SH-SY5Y (cell line): ENCODE measurements around the gene EFCAB12.

Experiments
- GATA2 ChIP-seq: IDR thresholded peaks from 2 replicates; pipeline ENCODE4 v1.6.1; 2011; ENCODE audit warnings: mild to moderate bottlenecking, low read depth, low read length
- GATA3 ChIP-seq: IDR thresholded peaks from 2 replicates; pipeline ENCODE4 v1.6.1; 2011; ENCODE audit warnings: low read depth, mild to moderate bottlenecking, low read length, moderate library complexity

Gene EFCAB12

GRCh38 chr3:129428376-129429079 lies at the start of gene EFCAB12:
TSS of gene EFCAB12 (minus strand) at chr3:129428636. CDS start at chr3:129428488, 148 bp downstream.
- TF ChIP-seq GATA2, result no peak
- TF ChIP-seq GATA3, result no peak

DNA sequence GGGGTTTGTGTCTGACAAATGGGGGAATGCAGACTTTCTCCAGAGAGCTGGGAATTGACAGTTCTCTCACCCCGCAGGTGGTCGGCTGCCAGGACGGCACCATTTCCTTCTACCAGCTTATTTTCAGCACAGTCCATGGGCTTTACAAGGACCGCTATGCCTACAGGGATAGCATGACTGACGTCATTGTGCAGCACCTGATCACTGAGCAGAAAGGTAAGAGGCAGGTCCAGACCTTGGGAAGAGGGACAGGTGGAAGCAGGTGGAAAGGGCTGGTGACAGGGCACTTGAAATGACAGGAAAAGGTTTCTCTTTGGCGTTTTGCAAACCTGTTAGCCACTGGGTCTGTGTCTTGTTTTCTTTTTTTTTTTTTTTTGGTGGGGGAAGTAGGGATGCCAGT lies 48.1 kb upstream of the EFCAB12 start:
- no peak for TF ChIP-seq GATA2

GRCh38 chr3:129475863-129476262 lies 47.4 kb upstream of the EFCAB12 start:
- TF ChIP-seq GATA2 (no peak), GATA3 (no peak)

- TF ChIP-seq GATA2 (no peak), GATA3 (no peak)
These were observed 46.8 kb upstream of the EFCAB12 start for GRCh38 chr3:129474984-129475804.

DNA sequence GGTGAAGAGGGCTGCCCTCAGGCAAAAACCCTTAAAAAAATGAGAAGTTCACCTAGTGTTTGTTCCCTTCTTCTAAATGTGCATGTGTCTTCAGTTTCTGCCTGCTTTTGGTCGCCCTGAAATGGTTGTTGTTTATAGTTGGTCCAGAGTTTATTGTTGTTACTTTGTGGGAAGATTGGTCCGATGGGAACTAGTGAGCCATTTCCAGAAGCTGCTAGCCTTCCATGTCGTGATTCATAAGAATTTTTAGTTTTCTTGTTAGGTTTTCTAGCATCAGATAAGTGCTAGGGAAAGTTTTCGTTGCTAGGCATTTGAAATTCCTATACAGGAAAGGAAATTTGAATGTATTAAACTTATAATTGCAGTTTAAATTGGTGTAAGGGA lies 45.3 kb upstream of the EFCAB12 start:
- no peak for TF ChIP-seq GATA2
- TF ChIP-seq GATA3, result no peak

GRCh38 chr3:129473067-129473768 lies 44.8 kb upstream of the EFCAB12 start:
- TF ChIP-seq GATA3 (no peak), GATA2 (no peak)

- TF ChIP-seq GATA3, result no peak
- TF ChIP-seq GATA2, result no peak
These were observed 42.4 kb upstream of the EFCAB12 start for GRCh38 chr3:129470861-129471260.

DNA sequence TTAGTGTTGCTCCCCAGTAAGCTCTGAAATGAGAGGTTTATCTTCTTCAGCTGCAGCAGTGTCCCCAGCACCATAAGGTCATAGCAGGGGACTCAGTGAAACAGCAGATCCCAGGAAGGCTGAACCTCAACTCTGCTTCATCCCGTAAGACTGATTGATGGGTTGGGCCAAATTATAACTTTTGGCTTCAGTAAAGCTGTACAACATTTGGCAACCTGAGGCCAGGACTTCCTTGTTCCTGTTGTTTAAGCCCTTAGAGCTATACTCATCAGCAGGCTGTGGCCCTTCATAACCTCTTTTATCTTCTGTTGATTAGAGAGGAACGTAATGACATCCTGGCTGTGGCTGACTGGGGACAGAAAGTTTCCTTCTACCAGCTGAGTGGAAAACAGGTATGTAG lies 40.6 kb upstream of the EFCAB12 start:
- no peak for TF ChIP-seq GATA3
- no peak for TF ChIP-seq GATA2

DNA sequence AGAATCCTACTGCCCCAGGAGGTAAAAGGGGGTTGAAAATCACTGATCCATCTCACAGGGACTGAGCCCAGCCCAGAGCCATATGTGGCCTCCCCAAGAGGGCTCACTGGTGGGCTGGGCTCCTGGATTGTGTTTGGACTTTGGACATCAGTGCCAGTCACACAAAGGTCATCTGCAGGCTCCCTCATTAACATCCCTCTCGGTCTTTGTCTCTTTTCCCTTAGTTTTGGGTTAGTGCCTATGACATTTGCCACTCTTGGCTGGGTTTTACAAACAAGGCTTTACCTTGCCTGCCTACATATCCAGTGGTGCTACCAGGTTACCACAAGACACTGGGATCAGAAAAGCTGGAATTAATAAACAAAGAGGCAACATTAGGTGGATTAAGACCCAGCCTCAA lies 39.5 kb upstream of the EFCAB12 start:
- TF ChIP-seq GATA3 (no peak), GATA2 (no peak)

- TF ChIP-seq GATA2 (no peak), GATA3 (no peak)
These were observed 35.3 kb upstream of the EFCAB12 start for GRCh38 chr3:129463716-129464115.

- TF ChIP-seq GATA3, result no peak
- no peak for TF ChIP-seq GATA2
These were observed 34.7 kb upstream of the EFCAB12 start for GRCh38 chr3:129463094-129463493.

GRCh38 chr3:129462361-129462968 lies 34.0 kb upstream of the EFCAB12 start:
- TF ChIP-seq GATA3 (no peak), GATA2 (no peak)

DNA sequence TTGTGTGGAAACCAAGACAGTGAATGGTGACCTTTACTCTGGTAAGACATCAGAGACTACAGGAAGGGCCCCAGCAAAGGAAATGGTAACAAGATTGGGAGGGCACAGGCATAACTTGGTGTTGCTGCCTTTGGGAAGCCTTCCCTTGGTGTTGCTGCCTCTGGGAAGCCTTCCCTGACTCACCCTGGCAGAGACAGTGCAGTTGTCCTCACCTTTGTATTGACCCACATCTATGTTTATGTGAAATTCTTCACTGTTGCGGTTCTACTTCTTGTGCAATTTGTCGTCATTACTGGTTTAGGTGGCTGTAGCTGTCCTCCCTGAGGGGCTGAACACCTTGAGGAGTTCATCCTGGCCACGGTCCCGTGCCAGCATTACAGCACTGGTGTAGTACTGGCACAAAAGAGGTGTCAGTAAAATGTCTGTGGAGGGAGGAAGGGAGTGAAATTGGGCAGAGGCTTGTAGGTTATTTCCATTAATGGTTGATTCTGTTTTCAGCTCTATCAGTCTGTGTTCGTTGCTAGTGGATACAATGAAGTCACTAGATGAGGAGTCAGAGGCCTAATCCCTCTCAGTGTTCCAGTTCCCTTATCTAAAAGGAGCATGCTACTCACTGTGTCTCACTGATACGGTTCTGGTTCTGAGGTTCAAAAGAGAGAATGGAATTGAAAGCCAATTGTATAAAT lies 33.2 kb upstream of the EFCAB12 start:
- TF ChIP-seq GATA2, result no peak
- TF ChIP-seq GATA3, result no peak

- TF ChIP-seq GATA2 (no peak), GATA3 (no peak)
These were observed 32.6 kb upstream of the EFCAB12 start for GRCh38 chr3:129461022-129461421.
